Left ventricle myocardium inferior (tissue), 1 donor: ENCODE measurements around the gene KLHL3. TPM values are rescaled to one million over a fixed set of nuclear protein-coding genes. Genes with fewer than 3 reads are reported as not detected.
A peak's percentile ranks its signal among the peaks of the same experiment; 100 is the strongest.

ENCODE experiments used
- DNase-seq: peaks from one replicate; pipeline ENCODE4 v3.0.0-alpha.2; 2020
- H3K27ac ChIP-seq: fragments of 200-600 bp; replicated peaks from 2 replicates; pipeline ENCODE4 v1.8.0; 2021
- H3K27me3 ChIP-seq: fragments of 200-600 bp; 2 replicates; pipeline ENCODE4 v1.8.0; 2021; ENCODE audit warnings: low read depth
- H3K36me3 ChIP-seq: fragments of 200-600 bp; 2 replicates; pipeline ENCODE4 v1.8.0; 2021
- H3K4me1 ChIP-seq: fragments of 200-600 bp; 2 replicates; pipeline ENCODE4 v1.8.0; 2021
- H3K4me3 ChIP-seq: fragments of 200-600 bp; 2 replicates; pipeline ENCODE4 v1.8.0; 2021; ENCODE audit warnings: mild to moderate bottlenecking, moderate library complexity
- H3K9me3 ChIP-seq: fragments of 200-600 bp; replicated peaks from 2 replicates; pipeline ENCODE4 v1.8.0; 2021
- CTCF ChIP-seq: fragments of 200-600 bp; IDR thresholded peaks from 2 replicates; pipeline ENCODE4 v1.8.0; 2021; ENCODE audit warnings: antibody characterized with exemption, mild to moderate bottlenecking, borderline replicate concordance
- intact Hi-C: fragments of 100-400 bp; cut with micrococcal nuclease; formaldehyde crosslinking; loops from one replicate; pipeline ENCODE4 v1.11.0; 2022
- microRNA-seq: library from miRNA; unstranded; fragments of <30 nt; microRNA quantifications from one replicate; pipeline ENCODE4 v1.2.0, GENCODE V29; 2020
- total RNA-seq: library from RNA; stranded (reverse); fragmentation: NEBNext Ultra II Directional; extraction: Animal tissue kit (Norgen Biotek cat#: 25700); gene quantifications from one replicate; pipeline ENCODE4 v1.2.1, GENCODE V29; 2021
- donor health status: DM: no; HTN: yes; CAD: no; lungs with severe emphysema.

Gene KLHL3
- total RNA-seq, 1 donor from 2014 or later = 26.3 TPM

DNA sequence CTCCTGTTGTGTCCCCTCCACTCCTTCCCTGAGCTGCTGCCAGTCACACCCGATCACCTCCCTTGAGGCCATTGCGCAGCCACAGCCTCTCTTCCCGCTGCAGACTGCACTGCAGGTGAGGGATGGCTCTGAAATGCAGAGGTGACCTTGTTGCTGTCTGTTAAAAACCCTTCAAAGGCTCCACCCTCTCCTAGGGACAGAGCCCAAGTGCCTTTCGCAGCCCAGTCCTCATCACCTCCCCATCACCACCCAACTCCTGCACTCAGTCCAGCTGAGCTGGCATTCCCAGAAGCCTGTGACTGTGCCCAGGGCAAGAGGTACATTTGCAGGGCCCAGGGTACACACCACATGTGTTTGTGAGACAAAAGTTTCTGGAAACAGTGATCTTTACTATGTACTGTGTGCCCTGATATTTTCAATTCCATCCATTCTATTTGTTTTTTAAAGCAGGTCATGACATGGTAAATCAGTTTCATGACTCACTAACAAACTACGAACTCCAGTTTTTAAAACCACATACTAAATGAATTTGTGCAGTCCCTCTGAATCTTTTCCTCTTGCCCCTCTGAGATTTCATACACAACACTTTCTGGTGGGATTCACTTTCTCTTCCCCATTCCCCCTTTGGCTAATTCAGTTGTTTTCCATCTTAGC is 163.7 kb downstream of the KLHL3 start:
- no peak overlapping the region for H3K4me3 ChIP-seq
- H3K36me3 ChIP-seq = no peaks in the 10 kb centered on the region
- no peak for DNase-seq
- peaks cover 33% of the 10 kb centered on the region for H3K27me3 ChIP-seq
- intact Hi-C loops = no loop called here
- H3K4me1 ChIP-seq = peaks cover 5% of the 10 kb centered on the region
- H3K27ac ChIP-seq = no peak overlapping the region
- no peaks in the 10 kb centered on the region for H3K9me3 ChIP-seq
- TF ChIP-seq CTCF = no peak

GRCh38 chr5:137570070-137570469 is 165.8 kb downstream of the KLHL3 start:
- peaks cover 33% of the 10 kb centered on the region for H3K27me3 ChIP-seq
- no peak for DNase-seq
- no peak for TF ChIP-seq CTCF
- H3K27ac ChIP-seq = no peak overlapping the region
- intact Hi-C loops = no loop called here
- no peaks in the 10 kb centered on the region for H3K36me3 ChIP-seq
- H3K4me1 ChIP-seq = peaks cover 25% of the 10 kb centered on the region
- H3K9me3 ChIP-seq = no peaks in the 10 kb centered on the region
- H3K4me3 ChIP-seq = no peak overlapping the region

Small RNAs within 50 kb of the gene (microRNA-seq; reads per million reads assigned to microRNA genes)
- 574 reads per million, percentile 78 among the genes with 10 or more reads in this experiment for gene MIR874

Other genes with a start within 250 kb of the KLHL3 start
- gene SPOCK1, start 236.8 kb downstream of the KLHL3 start, total RNA-seq = 28.6 TPM
- gene HNRNPA0, start 18.3 kb upstream of the KLHL3 start, total RNA-seq = 13.1 TPM
- gene MYOT, start 131.8 kb upstream of the KLHL3 start, total RNA-seq = 29.6 TPM
- 0.16 TPM for gene PKD2L2, start 153.4 kb upstream of the KLHL3 start, total RNA-seq